B cell (primary cell): ENCODE measurements around the gene INAFM2. TPM values are rescaled to one million over a fixed set of nuclear protein-coding genes. Genes with fewer than 3 reads are reported as not detected.

Experiments used
- ATAC-seq: fragments of 200-7000 bp; cut with Tn5 transposase; one replicate; pipeline ENCODE4 v1.10.0; 2021; ENCODE audit warnings: low read depth, mild to moderate bottlenecking, moderate number of reproducible peaks, moderate library complexity
- CTCF ChIA-PET: fragments of 350-600 bp; sonication (Branson Sonifier 250); formaldehyde crosslinking; loops from one replicate; lab custom pipeline; 2021; ENCODE audit warnings: antibody characterized with exemption, inconsistent platforms; lab: Charles Lee
- POLR2A ChIA-PET: fragments of 350-600 bp; sonication (Branson Sonifier 250); formaldehyde crosslinking; loops from one replicate; lab custom pipeline; 2021; ENCODE audit warnings: antibody characterized with exemption; lab: Charles Lee
- DNase-seq: peaks from one replicate; pipeline ENCODE4 v3.0.0; 2013
- H2AFZ ChIP-seq: 2 replicates; pipeline ENCODE4 v1.6.1; 2012; ENCODE audit warnings: mild to moderate bottlenecking, low read depth, low read length; ENCODE audit not compliant: insufficient read depth, poor library complexity, severe bottlenecking
- H3K27ac ChIP-seq, 2 donors: 1 replicate in 1 of 2; 2 replicates in 1 of 2; pipeline ENCODE4 v1.5.1; 2012 to 2013; ENCODE audit warnings: low read length in 2 of 2, mild to moderate bottlenecking in 2 of 2, moderate library complexity in 1 of 2
- H3K27me3 ChIP-seq, 4 experiments: fragments of 200-600 bp in 1 of 4; sonication (generic) in 1 of 4; replicated peaks in 1 of 4; 1 replicate in 2 of 4; 2 replicates in 2 of 4; pipeline versions ENCODE4 v1.6.1 to v1.7.0; 2013 to 2016; ENCODE audit warnings: low read length in 3 of 4, mild to moderate bottlenecking in 2 of 4, mixed read lengths in 1 of 4, moderate library complexity in 1 of 4; ENCODE audit not compliant: insufficient read depth in 4 of 4, control insufficient read depth in 3 of 4; ENCODE audit errors: control extremely low read depth in 1 of 4
- H3K36me3 ChIP-seq, 2 experiments: replicated peaks in 1 of 2; 1 replicate in 1 of 2; 2 replicates in 1 of 2; pipeline versions ENCODE4 v1.6.1 to v1.7.1; 2013; ENCODE audit warnings: low read length in 1 of 2; ENCODE audit not compliant: insufficient read depth in 2 of 2, control insufficient read depth in 1 of 2; ENCODE audit errors: control extremely low read depth in 1 of 2, extremely low read depth in 1 of 2
- H3K4me1 ChIP-seq, 2 donors: fragments of 200-600 bp in 1 of 2; sonication (generic) in 1 of 2; 1 replicate in 1 of 2; 2 replicates in 1 of 2; pipeline versions ENCODE4 v1.5.1 to v1.6.1; 2013 to 2017; ENCODE audit warnings: low read length in 2 of 2; ENCODE audit not compliant: control insufficient read depth in 2 of 2, insufficient read depth in 2 of 2
- H3K4me2 ChIP-seq: replicated peaks from 2 replicates; pipeline ENCODE3; 2012; ENCODE audit warnings: mild to moderate bottlenecking, low read depth, low read length; ENCODE audit not compliant: poor library complexity, severe bottlenecking
- H3K4me3 ChIP-seq, 5 experiments: fragments of 200-600 bp in 1 of 5; sonication (generic) in 1 of 5; 1 replicate in 3 of 5; 2 replicates in 2 of 5; pipeline versions ENCODE4 v1.5.1 to v1.7.0; 2011 to 2016; ENCODE audit warnings: low read length in 4 of 5, mild to moderate bottlenecking in 4 of 5, low read depth in 2 of 5, control low read depth in 1 of 5, moderate library complexity in 1 of 5; ENCODE audit not compliant: insufficient read depth in 1 of 5; ENCODE audit errors: control extremely low read depth in 1 of 5, extremely low read depth in 1 of 5
- H3K79me2 ChIP-seq: fragments of 200-600 bp; sonication (generic); one replicate; pipeline ENCODE4 v1.6.0; 2016; ENCODE audit warnings: low read length; ENCODE audit not compliant: control insufficient read depth, insufficient read depth
- H3K9ac ChIP-seq: fragments of 200-600 bp; sonication (generic); 2 replicates; pipeline ENCODE4 v1.6.1; 2017; ENCODE audit warnings: mild to moderate bottlenecking, low read length, moderate library complexity
- H3K9me3 ChIP-seq, 3 donors: one replicate each; pipeline versions ENCODE4 v1.6.1 to v1.7.1; 2013; ENCODE audit warnings: low read length in 2 of 3; ENCODE audit not compliant: control insufficient read depth in 2 of 3, insufficient read depth in 1 of 3; ENCODE audit errors: control extremely low read depth in 1 of 3
- H4K20me1 ChIP-seq: 2 replicates; pipeline ENCODE4 v1.6.0; 2012; ENCODE audit warnings: mild to moderate bottlenecking, low read length; ENCODE audit not compliant: insufficient read depth, control insufficient read depth, poor library complexity, severe bottlenecking
- H3K27ac Mint-ChIP-seq: one replicate; pipeline ENCODE4 v1.8.0; 2021; ENCODE audit warnings: mixed read lengths
- H3K27me3 Mint-ChIP-seq: one replicate; pipeline ENCODE4 v1.8.0; 2021; ENCODE audit warnings: mixed read lengths
- H3K4me1 Mint-ChIP-seq: one replicate; pipeline ENCODE4 v1.8.0; 2021; ENCODE audit warnings: mixed read lengths
- H3K4me3 Mint-ChIP-seq: one replicate; pipeline ENCODE4 v1.8.0; 2021; ENCODE audit warnings: mixed read lengths
- H3K9me3 Mint-ChIP-seq: one replicate; pipeline ENCODE4 v1.8.0; 2022; ENCODE audit warnings: mixed read lengths; ENCODE audit not compliant: insufficient read depth
- CTCF ChIP-seq: fragments of 200-600 bp; IDR thresholded peaks from one replicate; pipeline ENCODE4 v1.8.0; 2022; ENCODE audit warnings: antibody characterized with exemption, mild to moderate bottlenecking
- EZH2 ChIP-seq: IDR thresholded peaks from 2 replicates; pipeline ENCODE4 v1.6.1; 2012; ENCODE audit warnings: borderline replicate concordance, low read depth, mild to moderate bottlenecking, moderate library complexity, low read length; ENCODE audit not compliant: insufficient read depth, poor library complexity, severe bottlenecking
- WGBS: methylation state at CpG from one replicate; pipeline ENCODE4 v1.1.5; 2013; ENCODE audit warnings: missing lambda C conversion rate; ENCODE audit not compliant: insufficient coverage; 5-methylcytosine and 5-hydroxymethylcytosine counted together
- intact Hi-C: fragments of 100-400 bp; cut with micrococcal nuclease; formaldehyde crosslinking; loops from one replicate; pipeline ENCODE4 v1.10.0; 2022
- polyA plus RNA-seq: library from polyadenylated mRNA; depleted of rRNA; stranded (reverse); fragments of >200 nt; gene quantifications from 2 replicates; pipeline ENCODE4 v1.2.3, GENCODE V29; 2012
- total RNA-seq, 2 donors: library from RNA; stranded (reverse); fragments of 120-200 nt in 1 of 2; gene quantifications; 1 replicate in 1 of 2; 2 replicates in 1 of 2; pipeline versions ENCODE4 v1.2.3 to v1.2.4, GENCODE V29; 2013 to 2022

The INAFM2 gene
- total and polyA plus RNA-seq, 2 donors (not counting 1 experiment from before 2014, with no cell fraction given), result 3.0 to 7.0 TPM

- H3K4me3 Mint-ChIP-seq, result no peak overlapping the region
- H3K4me2 ChIP-seq, result no peak overlapping the region
- TF ChIP-seq EZH2, result no peak
- TF ChIP-seq CTCF, result no peak
- intact Hi-C loops, result no loop called here
- no peak overlapping the region for H3K4me3 ChIP-seq
- no peaks in the 10 kb centered on the region for H3K4me1 Mint-ChIP-seq
- H3K27ac ChIP-seq, result no peak overlapping the region
- H3K27me3 Mint-ChIP-seq, result no peaks in the 10 kb centered on the region
- H4K20me1 ChIP-seq, result no peaks in the 10 kb centered on the region
- H3K9me3 Mint-ChIP-seq, result no peaks in the 10 kb centered on the region
- H3K9ac ChIP-seq, result no peak overlapping the region
- ATAC-seq (no peak), DNase-seq (no peak)
- H3K27ac Mint-ChIP-seq, result no peak overlapping the region
- no peaks in the 10 kb centered on the region for H3K36me3 ChIP-seq
- ChIA-PET POLR2A (no interaction called here), CTCF (interaction anchor here (0.6 to 15.0 kb wide), 3 partner anchors 9 to 515 kb away, joined by 3 to 308 read pairs (median 6); no protein-coding TSS in a partner anchor)
- 80% methylated on average over 3 of the region's 6 CpGs for WGBS
- no peak overlapping the region for H2AFZ ChIP-seq
- no peaks in the 10 kb centered on the region for H3K27me3 ChIP-seq
- H3K79me2 ChIP-seq, result no peaks in the 10 kb centered on the region
- H3K9me3 ChIP-seq, result no peaks in the 10 kb centered on the region
- H3K4me1 ChIP-seq, result no peaks in the 10 kb centered on the region
Measured at GRCh38 chr15:40345867-40346578, 22.5 kb downstream of the INAFM2 start.
